ENCODE data around the gene HSD17B8.

HSD17B8 gene

GRCh38 chr6:33204415-33205190 lies at the start of gene HSD17B8:
Gene HSD17B8, plus strand, starts transcription at chr6:33204655. Its CDS starts 14 bp downstream, at chr6:33204669.
- peak; percentile 91 for DNase-seq (ENCODE audit: low spot score)

- no peak for DNase-seq (ENCODE audit: low spot score)
Measured at GRCh38 chr6:33156561-33156960, 47.9 kb upstream of the HSD17B8 start.

- DNase-seq (ENCODE audit: low spot score): no peak
Measured at GRCh38 chr6:33156964-33157363, 47.5 kb upstream of the HSD17B8 start.

- no peak for DNase-seq (ENCODE audit: low spot score)
Measured at GRCh38 chr6:33160096-33160495, 44.4 kb upstream of the HSD17B8 start.

- DNase-seq (ENCODE audit: low spot score): peak; percentile 63
Measured at GRCh38 chr6:33160728-33161344, 43.6 kb upstream of the HSD17B8 start.

- peak; percentile 55 for DNase-seq (ENCODE audit: low spot score)
Measured at GRCh38 chr6:33161354-33162331, 42.8 kb upstream of the HSD17B8 start.

GRCh38 chr6:33163540-33163939 lies 40.9 kb upstream of the HSD17B8 start:
- no peak for DNase-seq (ENCODE audit: low spot score)

- no peak for DNase-seq (ENCODE audit: low spot score)
Measured at GRCh38 chr6:33164176-33164575, 40.3 kb upstream of the HSD17B8 start.

GRCh38 chr6:33164665-33165373 lies 39.6 kb upstream of the HSD17B8 start:
- DNase-seq (ENCODE audit: low spot score): no peak

- DNase-seq (ENCODE audit: low spot score): no peak
Measured at GRCh38 chr6:33165581-33166258, 38.7 kb upstream of the HSD17B8 start.

- DNase-seq (ENCODE audit: low spot score): no peak
Measured at GRCh38 chr6:33166363-33166762, 38.1 kb upstream of the HSD17B8 start.

GRCh38 chr6:33166811-33167210 lies 37.6 kb upstream of the HSD17B8 start:
- no peak for DNase-seq (ENCODE audit: low spot score)

GRCh38 chr6:33167374-33168283 lies 36.8 kb upstream of the HSD17B8 start:
- no peak for DNase-seq (ENCODE audit: low spot score)

GRCh38 chr6:33168284-33168601 lies 36.2 kb upstream of the HSD17B8 start:
- no peak for DNase-seq (ENCODE audit: low spot score)

GRCh38 chr6:33168639-33169038 lies 35.8 kb upstream of the HSD17B8 start:
- no peak for DNase-seq (ENCODE audit: low spot score)

GRCh38 chr6:33169291-33170175 lies 34.9 kb upstream of the HSD17B8 start:
- DNase-seq (ENCODE audit: low spot score): no peak

- no peak for DNase-seq (ENCODE audit: low spot score)
Measured at GRCh38 chr6:33170176-33171015, 34.1 kb upstream of the HSD17B8 start.

Measured in cerebellar cortex (tissue), 1 donor.